ENCODE results near the gene HMBS.
A peak's percentile ranks its signal among the peaks of the same experiment; 100 is the strongest.

The HMBS gene

DNA sequence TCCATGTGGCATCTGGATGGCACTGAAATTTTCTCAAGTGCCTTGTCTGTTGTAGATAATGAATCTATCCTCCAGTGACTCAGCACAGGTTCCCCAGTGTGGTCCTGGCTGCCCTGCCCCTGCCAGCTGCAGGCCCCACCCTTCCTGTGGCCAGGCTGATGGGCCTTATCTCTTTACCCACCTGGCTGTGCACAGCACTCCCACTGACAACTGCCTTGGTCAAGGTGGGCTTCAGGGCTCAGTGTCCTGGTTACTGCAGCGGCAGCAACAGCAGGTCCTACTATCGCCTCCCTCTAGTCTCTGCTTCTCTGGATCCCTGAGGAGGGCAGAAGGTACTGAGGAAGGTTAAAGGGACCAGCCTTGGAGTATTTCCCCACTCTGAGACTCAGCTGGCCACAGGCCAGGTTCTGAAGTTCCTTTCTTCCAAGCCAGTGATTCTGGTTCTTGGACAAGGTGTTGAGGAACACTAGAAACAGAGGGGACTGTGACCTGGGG, 3.1 kb downstream of the HMBS start:
- H3K4me3 ChIP-seq (ENCODE audit: control insufficient read depth, low read depth, low read length), result no peak overlapping the region
- no peak for DNase-seq (ENCODE audit: low read depth)
- TF ChIP-seq, protein P1, sequence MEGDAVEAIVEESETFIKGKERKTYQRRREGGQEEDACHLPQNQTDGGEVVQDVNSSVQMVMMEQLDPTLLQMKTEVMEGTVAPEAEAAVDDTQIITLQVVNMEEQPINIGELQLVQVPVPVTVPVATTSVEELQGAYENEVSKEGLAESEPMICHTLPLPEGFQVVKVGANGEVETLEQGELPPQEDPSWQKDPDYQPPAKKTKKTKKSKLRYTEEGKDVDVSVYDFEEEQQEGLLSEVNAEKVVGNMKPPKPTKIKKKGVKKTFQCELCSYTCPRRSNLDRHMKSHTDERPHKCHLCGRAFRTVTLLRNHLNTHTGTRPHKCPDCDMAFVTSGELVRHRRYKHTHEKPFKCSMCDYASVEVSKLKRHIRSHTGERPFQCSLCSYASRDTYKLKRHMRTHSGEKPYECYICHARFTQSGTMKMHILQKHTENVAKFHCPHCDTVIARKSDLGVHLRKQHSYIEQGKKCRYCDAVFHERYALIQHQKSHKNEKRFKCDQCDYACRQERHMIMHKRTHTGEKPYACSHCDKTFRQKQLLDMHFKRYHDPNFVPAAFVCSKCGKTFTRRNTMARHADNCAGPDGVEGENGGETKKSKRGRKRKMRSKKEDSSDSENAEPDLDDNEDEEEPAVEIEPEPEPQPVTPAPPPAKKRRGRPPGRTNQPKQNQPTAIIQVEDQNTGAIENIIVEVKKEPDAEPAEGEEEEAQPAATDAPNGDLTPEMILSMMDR (conservative IDR thresholded peaks at IDR 0.05; ENCODE audit: control insufficient read depth, insufficient read depth, low read depth, low read length), result no peak

DNA sequence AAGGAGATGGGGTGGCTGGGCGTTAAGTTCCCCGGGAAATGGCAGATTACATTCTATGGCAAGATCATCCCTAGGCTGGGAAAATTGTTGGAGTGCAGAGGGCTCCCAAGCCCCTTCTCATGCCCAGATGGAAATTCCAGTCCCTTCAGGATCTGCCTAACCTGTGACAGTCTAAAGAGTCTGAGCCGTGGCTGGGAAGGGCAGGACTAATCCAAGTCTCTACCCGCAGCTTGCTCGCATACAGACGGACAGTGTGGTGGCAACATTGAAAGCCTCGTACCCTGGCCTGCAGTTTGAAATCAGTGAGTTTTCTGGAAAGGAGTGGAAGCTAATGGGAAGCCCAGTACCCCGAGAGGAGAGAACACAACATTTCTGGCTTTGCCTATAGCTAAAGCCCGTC, 3.7 kb downstream of the HMBS start:
- no peak overlapping the region for H3K4me3 ChIP-seq (ENCODE audit: control insufficient read depth, low read depth, low read length)
- TF ChIP-seq, protein P1 (conservative IDR thresholded peaks at IDR 0.05; ENCODE audit: control insufficient read depth, insufficient read depth, low read depth, low read length), result no peak
- no peak for DNase-seq (ENCODE audit: low read depth)

DNA sequence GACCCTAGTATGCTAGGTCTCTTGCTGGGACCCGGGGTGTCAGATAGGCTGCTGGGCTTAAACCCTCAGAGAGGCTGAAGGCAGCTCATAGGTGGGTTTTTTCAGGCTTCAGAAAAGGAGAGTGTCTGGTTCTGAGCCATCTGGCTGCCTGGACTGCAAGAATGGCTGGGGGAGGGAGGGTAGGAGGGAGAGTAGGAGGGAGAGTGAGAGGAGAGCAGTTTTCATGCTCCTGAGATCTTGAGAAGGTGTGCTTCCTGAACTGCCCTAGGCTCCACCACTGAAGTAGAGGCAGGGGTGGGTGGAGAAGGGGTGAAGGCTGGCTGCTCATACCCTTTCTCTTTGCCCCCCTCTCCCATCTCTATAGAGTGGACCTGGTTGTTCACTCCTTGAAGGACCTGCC, 4.6 kb downstream of the HMBS start:
- H3K4me3 ChIP-seq (ENCODE audit: control insufficient read depth, low read depth, low read length), result no peak overlapping the region
- no peak for DNase-seq (ENCODE audit: low read depth)
- TF ChIP-seq, protein P1 (conservative IDR thresholded peaks at IDR 0.05; ENCODE audit: control insufficient read depth, insufficient read depth, low read depth, low read length), result no peak

DNA sequence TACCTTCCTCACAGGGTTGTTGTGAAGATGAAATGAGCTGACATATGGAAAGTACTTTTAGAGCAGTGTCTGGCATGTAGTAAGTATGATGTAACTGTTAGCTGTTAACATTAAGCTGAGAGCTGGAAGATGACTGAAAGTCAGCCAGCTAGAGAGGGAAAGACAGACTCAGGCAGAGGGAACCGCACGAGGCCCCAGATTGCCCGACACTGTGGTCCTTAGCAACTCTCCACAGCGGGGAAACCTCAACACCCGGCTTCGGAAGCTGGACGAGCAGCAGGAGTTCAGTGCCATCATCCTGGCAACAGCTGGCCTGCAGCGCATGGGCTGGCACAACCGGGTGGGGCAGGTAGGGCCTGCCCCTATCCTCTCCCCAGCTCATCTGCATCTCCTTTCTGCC, 6.5 kb downstream of the HMBS start:
- no peak for DNase-seq (ENCODE audit: low read depth)
- no peak overlapping the region for H3K4me3 ChIP-seq (ENCODE audit: control insufficient read depth, low read depth, low read length)
- TF ChIP-seq, protein P1 (conservative IDR thresholded peaks at IDR 0.05; ENCODE audit: control insufficient read depth, insufficient read depth, low read depth, low read length), result no peak

DNA sequence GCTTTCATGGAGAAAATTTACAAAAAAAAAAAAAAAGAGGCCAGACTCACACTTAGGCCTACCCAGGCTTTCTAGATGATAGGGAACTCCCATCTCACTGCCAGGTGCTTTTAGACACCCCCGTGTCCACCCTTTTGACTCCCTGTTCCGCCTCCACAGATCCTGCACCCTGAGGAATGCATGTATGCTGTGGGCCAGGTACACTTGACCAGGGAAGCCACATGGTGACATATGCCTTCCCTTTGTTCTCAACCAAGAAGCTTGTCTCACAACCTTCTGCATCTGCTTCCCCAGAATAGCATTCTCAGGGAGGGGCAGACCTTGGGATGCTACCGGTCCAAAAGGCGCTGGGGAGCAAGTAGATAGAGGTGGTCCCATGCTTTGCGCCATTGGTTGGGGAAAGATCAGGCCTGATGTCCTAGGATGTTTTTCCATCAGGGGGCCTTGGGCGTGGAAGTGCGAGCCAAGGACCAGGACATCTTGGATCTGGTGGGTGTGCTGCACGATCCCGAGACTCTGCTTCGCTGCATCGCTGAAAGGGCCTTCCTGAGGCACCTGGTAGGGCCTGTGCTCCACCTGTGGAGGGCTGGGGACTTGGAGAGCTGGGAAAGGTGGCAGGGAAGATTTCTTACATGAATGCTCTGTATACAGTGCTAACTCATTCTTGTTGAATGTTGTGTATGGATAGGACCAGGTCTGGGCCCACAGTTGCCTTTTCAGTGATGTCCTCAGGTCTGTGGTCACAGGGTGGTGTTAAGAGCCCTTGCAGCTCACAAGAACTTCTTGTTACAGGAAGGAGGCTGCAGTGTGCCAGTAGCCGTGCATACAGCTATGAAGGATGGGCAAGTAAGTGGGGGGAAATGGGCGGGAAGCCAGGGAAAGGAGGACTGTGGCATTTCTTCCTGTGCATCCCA, 7.5 kb downstream of the HMBS start:
- H3K4me3 ChIP-seq (ENCODE audit: control insufficient read depth, low read depth, low read length), result peak overlapping the region; percentile 86
- DNase-seq (ENCODE audit: low read depth), result no peak
- TF ChIP-seq, protein P1 (conservative IDR thresholded peaks at IDR 0.05; ENCODE audit: control insufficient read depth, insufficient read depth, low read depth, low read length), result no peak

DNA sequence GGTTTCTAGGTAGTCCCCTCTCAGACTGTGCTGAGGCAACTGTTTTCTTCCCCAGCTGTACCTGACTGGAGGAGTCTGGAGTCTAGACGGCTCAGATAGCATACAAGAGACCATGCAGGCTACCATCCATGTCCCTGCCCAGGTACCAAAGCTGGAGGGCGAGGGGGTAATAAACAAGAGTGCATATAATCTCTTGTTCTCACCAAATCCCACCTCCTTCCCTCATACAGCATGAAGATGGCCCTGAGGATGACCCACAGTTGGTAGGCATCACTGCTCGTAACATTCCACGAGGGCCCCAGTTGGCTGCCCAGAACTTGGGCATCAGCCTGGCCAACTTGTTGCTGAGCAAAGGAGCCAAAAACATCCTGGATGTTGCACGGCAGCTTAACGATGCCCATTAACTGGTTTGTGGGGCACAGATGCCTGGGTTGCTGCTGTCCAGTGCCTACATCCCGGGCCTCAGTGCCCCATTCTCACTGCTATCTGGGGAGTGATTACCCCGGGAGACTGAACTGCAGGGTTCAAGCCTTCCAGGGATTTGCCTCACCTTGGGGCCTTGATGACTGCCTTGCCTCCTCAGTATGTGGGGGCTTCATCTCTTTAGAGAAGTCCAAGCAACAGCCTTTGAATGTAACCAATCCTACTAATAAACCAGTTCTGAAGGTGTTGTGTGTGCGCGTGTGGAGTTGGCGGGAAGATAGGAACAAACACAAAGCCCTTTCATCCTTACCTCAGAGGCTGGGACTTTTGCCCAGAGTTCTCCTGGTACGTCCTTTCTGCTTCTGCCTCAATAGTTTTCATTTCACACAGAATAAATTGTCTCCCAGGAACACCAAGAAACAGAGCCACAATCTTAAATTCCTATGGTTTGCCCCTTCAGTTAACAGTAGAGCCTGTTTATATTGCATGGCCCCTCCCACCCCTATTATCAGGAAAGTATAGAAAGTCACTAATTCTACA, 8.5 kb downstream of the HMBS start:
- H3K4me3 ChIP-seq (ENCODE audit: control insufficient read depth, low read depth, low read length), result peak overlapping the region; percentile 86
- TF ChIP-seq, protein P1 (conservative IDR thresholded peaks at IDR 0.05; ENCODE audit: control insufficient read depth, insufficient read depth, low read depth, low read length), result no peak
- peak; percentile 44 for DNase-seq (ENCODE audit: low read depth)
